Ectodermal cell (in vitro differentiated cells): ENCODE results near the gene SNIP1.
"Not testable (repeated sequence)": the region's sequence is repeated elsewhere in the genome, so short reads cannot be mapped to it uniquely, and the experiment has no call there.

Experiments
- H3K27ac ChIP-seq: 2 replicates; pipeline ENCODE4 v1.7.0; 2013; ENCODE audit warnings: mild to moderate bottlenecking, low read depth, low read length; ENCODE audit not compliant: insufficient read depth, poor library complexity, severe bottlenecking
- H3K27me3 ChIP-seq: 2 replicates; pipeline ENCODE4 v1.7.0; 2013; ENCODE audit warnings: mild to moderate bottlenecking, low read length; ENCODE audit not compliant: insufficient read depth, control insufficient read depth, poor library complexity, severe bottlenecking
- H3K36me3 ChIP-seq: one replicate; pipeline ENCODE4 v1.7.0; 2013; ENCODE audit warnings: low read length; ENCODE audit not compliant: control insufficient read depth, insufficient read depth
- H3K4me1 ChIP-seq: one replicate; pipeline ENCODE4 v1.7.0; 2013; ENCODE audit warnings: low read length; ENCODE audit not compliant: control insufficient read depth, insufficient read depth
- H3K4me3 ChIP-seq: 2 replicates; pipeline ENCODE4 v1.7.0; 2013; ENCODE audit warnings: low read depth, low read length, control low read depth; ENCODE audit not compliant: insufficient read depth
- H3K9me3 ChIP-seq: 2 replicates; pipeline ENCODE4 v1.7.0; 2013; ENCODE audit warnings: mild to moderate bottlenecking, low read length, moderate library complexity; ENCODE audit not compliant: control insufficient read depth
- WGBS, 2 experiments: methylation state at CpG; one replicate each; pipeline ENCODE4 v1.1.7; 2013; ENCODE audit warnings: missing lambda C conversion rate in 2 of 2; 5-methylcytosine and 5-hydroxymethylcytosine counted together

Gene SNIP1

DNA sequence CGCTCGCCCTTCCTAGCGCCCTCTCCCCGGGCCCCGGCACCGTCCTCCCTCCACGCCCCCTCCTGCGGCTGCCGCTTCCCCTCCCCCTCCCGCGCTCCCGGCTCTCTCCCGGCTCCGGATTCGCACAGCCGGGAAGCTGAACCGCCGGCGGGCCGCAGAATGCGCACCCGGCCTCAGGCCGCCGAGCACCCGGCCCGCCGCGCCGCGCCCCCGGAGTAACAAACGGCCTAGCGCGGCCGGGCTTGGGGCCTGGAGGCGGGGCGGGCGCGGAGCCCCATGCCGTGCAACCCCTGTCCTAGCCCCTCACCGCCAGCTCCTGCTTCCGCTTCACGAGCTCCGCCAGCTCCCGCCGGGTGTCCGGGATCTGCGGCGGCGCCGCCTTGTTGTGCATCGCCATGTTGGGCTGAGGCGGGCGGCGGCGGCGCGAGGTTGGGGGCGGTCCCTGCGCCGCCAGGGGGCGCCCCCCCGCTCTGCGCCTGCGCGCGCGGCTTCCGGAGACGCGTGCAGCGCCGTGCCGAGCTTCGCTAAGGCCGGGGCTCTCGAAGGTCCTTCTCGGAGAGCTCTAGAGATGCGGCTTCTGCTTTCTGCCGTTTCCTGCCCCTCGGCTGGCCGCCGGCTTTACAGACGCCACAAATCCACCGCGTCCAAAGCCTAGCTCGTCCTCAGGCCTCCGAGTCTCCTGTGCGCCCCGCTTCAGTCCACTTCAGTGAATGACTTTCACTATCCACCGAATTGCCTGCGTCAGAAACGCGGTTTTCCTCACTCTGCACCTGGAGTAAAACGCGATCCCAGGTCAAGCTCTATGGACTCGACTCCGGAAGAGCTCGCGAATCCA, 39.5 kb downstream of the SNIP1 start, which contains the start of gene MEAF6:
Gene MEAF6 (minus strand): TSS at position 417 of the 835 bp plus-strand sequence. CDS start 20 bp downstream, at position 397.
- Histone ChIP-seq H3K27ac (peak within 1 kb of the TSS; percentile 69), H3K27me3 (peaks cover 13% of the 10 kb centered on the region), H3K4me3 (peak within 1 kb of the TSS; percentile 89), H3K36me3 (no peaks in the 10 kb centered on the region), H3K9me3 (no peaks in the 10 kb centered on the region), H3K4me1 (peaks cover 8% of the 10 kb centered on the region)
- WGBS, 2 experiments, result 0% methylated on average over 100 of the region's 100 CpGs

GRCh38 chr1:37513795-37514349, 40.2 kb downstream of the SNIP1 start:
- no peak overlapping the region for H3K27ac ChIP-seq
- H3K4me1 ChIP-seq, result peaks cover 8% of the 10 kb centered on the region
- WGBS, 2 experiments, result 4% methylated on average over 23 to 25 of the region's 26 CpGs
- peaks cover 13% of the 10 kb centered on the region for H3K27me3 ChIP-seq
- no peaks in the 10 kb centered on the region for H3K9me3 ChIP-seq
- H3K36me3 ChIP-seq, result peaks cover 3% of the 10 kb centered on the region
- peak overlapping the region; percentile 89 for H3K4me3 ChIP-seq

DNA sequence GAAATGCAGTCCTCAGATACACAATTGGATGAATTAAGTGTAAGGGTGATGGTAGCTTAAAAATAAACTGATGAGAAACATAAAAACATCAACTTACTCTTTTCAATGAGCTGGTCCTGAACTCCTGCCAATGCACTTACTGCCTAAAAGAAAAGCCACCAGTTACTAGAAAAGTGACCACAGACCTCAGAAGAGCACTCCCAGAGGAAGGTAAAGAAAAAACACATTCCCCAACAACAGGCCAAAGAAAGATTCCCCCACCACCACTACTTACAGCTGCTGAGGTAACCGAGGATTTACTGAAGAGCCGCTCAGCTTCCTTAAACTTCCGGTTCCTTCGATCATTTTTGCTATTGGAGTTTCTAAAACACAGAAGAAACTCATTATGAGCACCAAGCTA, 44.9 kb downstream of the SNIP1 start:
- 85 to 86% methylated on average over 4 of the region's 4 CpGs for WGBS, 2 experiments
- H3K4me1 ChIP-seq, result peaks cover 8% of the 10 kb centered on the region
- H3K36me3 ChIP-seq, result peaks cover 17% of the 10 kb centered on the region
- no peak overlapping the region for H3K27ac ChIP-seq
- H3K4me3 ChIP-seq, result no peak overlapping the region
- no peaks in the 10 kb centered on the region for H3K9me3 ChIP-seq
- H3K27me3 ChIP-seq, result no peaks in the 10 kb centered on the region

DNA sequence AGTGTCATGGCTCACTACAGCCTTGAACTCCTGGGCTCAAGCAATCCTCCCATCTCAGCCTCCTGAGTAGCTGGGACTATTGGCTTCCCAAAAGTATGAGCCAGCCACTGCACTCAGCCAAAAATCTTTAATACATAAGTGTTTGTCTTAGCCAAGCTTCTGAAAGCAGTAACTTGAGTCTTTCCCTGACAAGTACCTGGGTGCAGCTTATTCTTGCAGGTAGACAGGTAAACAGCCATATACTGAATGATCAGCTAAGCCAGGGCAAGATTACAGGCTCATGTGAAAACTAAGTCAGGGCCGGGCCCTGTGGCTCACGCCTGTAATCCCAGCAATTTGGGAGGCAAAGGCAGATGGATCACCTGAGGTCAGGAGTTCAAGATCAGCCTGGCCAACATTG, 47.4 kb downstream of the SNIP1 start:
- WGBS, 2 experiments, result 85 to 91% methylated on average over 2 of the region's 2 CpGs
- no peak overlapping the region for H3K4me3 ChIP-seq
- no peak overlapping the region for H3K27ac ChIP-seq
- H3K9me3 ChIP-seq, result no peaks in the 10 kb centered on the region
- peaks cover 22% of the 10 kb centered on the region for H3K36me3 ChIP-seq
- no peaks in the 10 kb centered on the region for H3K27me3 ChIP-seq
- no peaks in the 10 kb centered on the region for H3K4me1 ChIP-seq

GRCh38 chr1:37502791-37503190, 51.3 kb downstream of the SNIP1 start:
- not testable (repeated sequence) for H3K9me3 ChIP-seq, H3K27me3 ChIP-seq, H3K27ac ChIP-seq, H3K4me1 ChIP-seq, H3K4me3 ChIP-seq
- WGBS, 2 experiments, result 91 to 95% methylated on average over 2 of the region's 2 CpGs
- peaks cover 16% of the 10 kb centered on the region for H3K36me3 ChIP-seq

- H3K27ac ChIP-seq, result no peak overlapping the region
- no peaks in the 10 kb centered on the region for H3K9me3 ChIP-seq
- no peaks in the 10 kb centered on the region for H3K27me3 ChIP-seq
- H3K36me3 ChIP-seq, result peaks cover 16% of the 10 kb centered on the region
- H3K4me1 ChIP-seq, result no peaks in the 10 kb centered on the region
- no peak overlapping the region for H3K4me3 ChIP-seq
These were observed 52.0 kb downstream of the SNIP1 start for GRCh38 chr1:37502104-37502503.

- 95 to 96% methylated on average over 5 of the region's 5 CpGs for WGBS, 2 experiments
- Histone ChIP-seq H3K4me1 (no peaks in the 10 kb centered on the region), H3K27ac (no peak overlapping the region), H3K9me3 (no peaks in the 10 kb centered on the region), H3K4me3 (no peak overlapping the region), H3K27me3 (no peaks in the 10 kb centered on the region), H3K36me3 (peaks cover 13% of the 10 kb centered on the region)
These were observed 52.4 kb downstream of the SNIP1 start for GRCh38 chr1:37501661-37502060.

- Histone ChIP-seq H3K27me3 (no peaks in the 10 kb centered on the region), H3K4me1 (no peaks in the 10 kb centered on the region), H3K36me3 (peaks cover 12% of the 10 kb centered on the region), H3K4me3 (no peak overlapping the region), H3K9me3 (no peaks in the 10 kb centered on the region), H3K27ac (no peak overlapping the region)
- 95 to 100% methylated on average over 4 of the region's 4 CpGs for whole genome bisulfite sequencing, 2 experiments
These were observed 55.0 kb downstream of the SNIP1 start for GRCh38 chr1:37498872-37499617.

DNA sequence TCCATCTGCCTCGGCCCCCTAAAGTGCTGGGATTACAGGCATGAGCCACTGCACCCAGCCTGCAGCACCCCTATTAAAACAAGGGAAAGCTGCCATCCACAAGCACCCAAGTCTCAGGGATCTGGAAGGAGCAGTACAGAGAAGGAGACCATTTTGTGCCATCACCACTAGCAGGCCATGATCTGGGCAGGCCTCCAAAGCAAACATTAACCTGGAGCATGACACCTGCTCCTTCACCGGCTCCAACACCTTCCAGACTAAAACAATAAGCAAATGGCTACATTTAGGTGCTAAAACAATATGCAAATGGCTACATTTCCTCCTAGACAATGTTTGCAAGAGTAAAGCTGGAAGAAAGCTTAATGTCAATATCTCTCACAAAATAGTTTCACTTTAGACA, 56.3 kb downstream of the SNIP1 start:
- Histone ChIP-seq H3K9me3 (no peaks in the 10 kb centered on the region), H3K4me3 (no peak overlapping the region), H3K27me3 (no peaks in the 10 kb centered on the region), H3K4me1 (no peaks in the 10 kb centered on the region), H3K27ac (no peak overlapping the region), H3K36me3 (peaks cover 9% of the 10 kb centered on the region)
- 93% methylated on average over 2 of the region's 2 CpGs for WGBS, 2 experiments

DNA sequence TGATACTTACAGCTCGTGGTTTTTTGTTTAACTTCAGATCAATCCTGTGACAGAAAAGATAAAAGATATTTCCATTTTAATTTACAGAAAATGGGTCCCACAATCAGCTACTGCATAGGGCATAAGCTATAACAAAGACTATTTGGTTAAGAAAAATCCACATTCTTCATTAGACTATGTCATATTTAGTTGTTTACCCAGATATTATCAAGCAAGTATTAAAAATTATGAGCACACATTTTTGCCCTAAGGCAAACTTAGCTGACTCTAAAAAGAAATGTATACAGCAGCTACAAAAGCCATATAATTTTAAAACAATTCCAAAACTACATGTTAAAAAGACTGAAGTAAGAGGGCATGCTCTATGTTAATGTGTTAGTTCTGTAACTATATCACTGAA, 58.2 kb downstream of the SNIP1 start:
- H3K4me3 ChIP-seq, result no peak overlapping the region
- 94 to 100% methylated on average over 1 of the region's 1 CpG for WGBS, 2 experiments

More for the DNA sequence above, 58.2 kb downstream of the SNIP1 start:
- H3K27me3 ChIP-seq, result no peaks in the 10 kb centered on the region
- no peaks in the 10 kb centered on the region for H3K9me3 ChIP-seq
- H3K4me1 ChIP-seq, result no peaks in the 10 kb centered on the region
- H3K36me3 ChIP-seq, result peaks cover 20% of the 10 kb centered on the region
- no peak overlapping the region for H3K27ac ChIP-seq
